Activated CD4-positive, alpha-beta T cell treated with anti-CD3 and anti-CD28 coated beads for 1 hour (primary cell): Measurements from ENCODE around the gene JUN.

Experiments used
- DNase-seq: peaks from one replicate; pipeline ENCODE4 v3.0.0-alpha.2; 2020

Gene JUN

DNA sequence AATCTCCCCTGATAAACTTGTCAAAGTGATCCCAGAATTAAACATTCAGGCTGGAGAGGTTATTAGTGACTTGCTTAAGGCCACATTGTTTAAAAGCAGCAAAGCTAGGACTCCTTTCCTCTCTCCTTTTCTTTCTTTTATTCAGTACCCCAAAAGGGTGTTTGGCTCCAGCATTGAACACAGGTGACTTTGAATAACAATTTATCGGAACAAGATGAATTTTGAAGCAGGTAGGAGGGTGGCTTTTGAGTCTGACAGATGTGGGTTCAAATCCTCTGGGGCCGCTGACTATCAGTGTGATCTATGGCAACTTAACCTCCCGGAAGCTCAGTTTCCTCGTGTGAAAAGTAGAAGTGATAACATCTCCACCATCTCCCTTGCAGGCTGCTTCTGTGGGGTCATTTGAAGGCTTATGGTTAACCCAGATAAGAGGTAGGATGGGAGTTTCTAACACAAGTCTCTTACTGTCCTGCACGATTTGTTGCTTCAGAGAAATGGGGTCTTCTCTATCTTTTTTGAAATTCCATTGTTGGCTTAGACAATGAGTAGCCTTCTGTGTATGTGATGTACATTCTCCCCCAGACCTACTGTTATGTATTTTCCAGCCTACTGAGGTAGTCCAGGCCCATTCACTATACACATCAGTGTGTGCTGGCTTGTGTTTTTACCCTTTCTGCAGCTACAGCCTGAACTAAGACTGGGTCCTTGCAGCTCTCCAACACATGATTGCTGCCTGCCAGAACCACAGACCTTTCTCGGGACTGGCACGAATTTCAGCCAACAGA, 29.0 kb downstream of the JUN start:
- no peak for DNase-seq

DNA sequence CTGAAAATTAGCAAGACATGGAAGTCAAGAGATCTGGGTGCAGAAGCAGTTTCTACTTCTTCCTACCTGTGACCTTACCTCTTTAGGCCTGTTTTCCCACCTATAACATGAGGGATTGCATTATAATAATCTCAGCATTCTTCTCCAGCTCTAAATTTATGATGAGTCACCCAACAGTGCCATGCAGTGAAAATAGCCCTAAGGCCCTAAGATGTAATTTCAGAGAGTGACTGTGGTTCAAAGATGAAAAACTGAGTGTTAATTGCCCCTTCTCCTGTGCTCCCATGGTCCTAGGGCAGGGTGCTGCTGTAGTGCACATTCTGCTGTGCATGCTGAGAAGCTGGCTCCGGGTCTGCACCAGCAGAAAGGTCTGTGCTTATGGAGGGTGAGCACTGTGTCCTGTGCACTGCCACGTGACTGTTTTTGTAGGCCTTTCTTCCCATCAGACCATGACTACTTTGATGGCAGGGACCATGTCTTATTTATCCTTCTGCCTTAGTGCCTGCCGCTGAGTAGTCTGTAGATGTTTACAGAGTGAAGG, 29.7 kb downstream of the JUN start:
- no peak for DNase-seq

DNA sequence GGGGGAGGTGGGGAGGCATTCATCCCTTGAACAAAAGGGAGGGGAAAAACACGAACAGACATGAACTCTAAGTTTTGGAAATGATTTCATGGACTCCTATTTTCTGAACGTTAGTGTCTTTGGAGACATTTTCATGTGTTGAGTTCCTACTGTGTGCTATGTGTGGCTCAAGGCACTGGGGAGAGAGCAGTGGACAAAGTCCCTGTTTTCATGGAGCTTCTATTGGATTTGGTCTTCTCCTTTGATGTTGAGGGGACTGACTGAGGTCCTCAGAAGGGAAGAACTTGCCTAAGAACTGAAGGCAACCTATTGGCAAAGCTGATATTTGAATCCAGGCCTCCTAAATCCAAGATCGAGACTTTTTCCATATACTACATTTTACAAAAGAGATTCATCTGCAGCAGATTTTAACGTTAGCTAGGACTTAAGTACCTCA, 30.4 kb downstream of the JUN start:
- DNase-seq, result no peak

DNA sequence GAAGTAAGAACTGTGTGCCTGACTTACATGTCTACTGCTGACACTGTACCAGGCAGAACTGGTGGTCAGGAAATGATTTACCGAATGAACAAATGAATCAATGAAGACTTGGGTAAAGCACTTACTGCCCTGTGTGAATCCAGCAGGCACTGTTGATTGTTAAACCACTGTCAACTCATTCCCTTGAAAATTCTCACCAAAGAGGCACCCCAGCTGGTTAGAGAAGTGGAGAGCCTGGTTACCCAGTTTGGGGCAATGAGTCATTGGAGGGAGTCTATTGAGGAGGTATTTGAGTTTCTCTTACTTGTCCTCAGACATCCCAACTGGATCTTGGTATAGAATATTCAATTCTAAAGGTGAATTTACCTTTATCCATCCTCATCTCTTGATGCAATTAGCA, 34.2 kb downstream of the JUN start:
- no peak for DNase-seq

DNA sequence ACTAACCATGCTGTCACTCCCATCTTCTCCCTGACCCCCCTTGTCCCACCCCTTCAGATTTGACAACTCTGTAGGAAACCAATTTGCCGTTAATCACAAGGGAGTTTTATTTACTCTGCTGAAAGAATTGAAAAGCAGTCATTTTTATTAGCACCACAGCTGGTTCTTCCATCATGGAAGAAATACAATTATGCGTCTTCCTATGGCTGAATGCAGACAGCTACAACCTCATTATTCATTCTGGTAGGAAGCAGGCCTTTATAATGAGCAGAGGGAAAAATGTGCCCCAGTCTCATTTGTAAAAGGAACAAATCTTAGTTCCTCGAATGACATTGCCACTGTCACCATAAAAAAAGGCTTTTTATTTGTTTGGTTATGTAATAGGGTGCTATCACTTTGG, 35.2 kb downstream of the JUN start:
- DNase-seq, result no peak

DNA sequence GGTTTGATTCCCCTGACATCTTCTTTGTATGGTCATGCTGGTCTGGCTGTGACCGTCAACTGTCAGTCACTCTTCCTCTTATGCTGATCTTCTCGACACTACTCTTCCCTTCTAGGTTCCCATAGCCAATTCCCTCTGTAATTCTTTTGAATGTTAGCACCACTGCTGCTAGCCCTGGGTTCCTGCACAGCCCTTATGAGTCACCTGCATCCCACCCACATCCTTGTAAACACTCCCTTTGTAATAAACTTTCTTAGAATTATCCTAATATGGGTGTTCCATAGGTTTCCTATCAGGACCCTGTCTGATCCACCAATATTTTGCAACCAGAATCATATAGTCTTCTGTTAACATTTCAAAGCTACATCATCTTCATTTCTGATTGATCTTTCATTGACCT, 37.1 kb downstream of the JUN start:
- DNase-seq, result no peak

DNA sequence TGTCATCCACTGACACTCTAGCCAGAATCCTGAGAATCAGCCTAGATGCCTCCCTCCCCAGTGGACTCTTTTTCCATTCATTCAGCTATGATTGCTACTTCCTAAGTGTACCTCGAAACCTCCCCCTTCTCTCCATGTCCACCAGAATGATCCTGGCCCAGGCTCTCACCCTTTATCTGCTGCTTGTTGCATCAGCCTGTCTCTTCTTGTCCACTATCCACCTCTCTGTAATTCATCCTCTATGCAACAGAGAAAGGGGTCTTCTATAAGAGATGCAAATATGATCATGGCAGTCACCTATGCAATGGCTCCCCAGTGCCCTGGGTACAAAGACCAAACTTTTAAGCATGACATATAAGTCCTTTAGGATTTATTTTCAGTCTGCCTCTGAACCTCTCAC, 37.7 kb downstream of the JUN start:
- no peak for DNase-seq

DNA sequence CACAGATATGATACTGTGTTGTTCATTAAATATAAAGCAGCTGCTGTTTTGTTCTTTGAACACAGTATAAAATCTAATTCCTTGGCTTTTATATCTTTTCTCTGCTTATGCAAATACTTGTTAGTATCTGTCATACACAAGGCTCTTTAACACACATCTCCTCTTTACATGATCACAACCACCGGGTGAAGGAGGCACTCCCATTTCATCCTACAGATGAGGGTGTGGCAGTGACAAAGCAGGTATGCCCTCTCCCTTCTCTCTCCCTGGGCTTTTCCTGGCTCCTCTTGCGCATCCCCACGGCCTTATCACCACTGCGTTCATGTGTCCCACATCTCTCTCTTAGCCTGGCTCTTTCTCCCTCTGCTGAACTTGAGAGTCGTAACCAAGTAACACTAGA, 38.2 kb downstream of the JUN start:
- no peak for DNase-seq

DNA sequence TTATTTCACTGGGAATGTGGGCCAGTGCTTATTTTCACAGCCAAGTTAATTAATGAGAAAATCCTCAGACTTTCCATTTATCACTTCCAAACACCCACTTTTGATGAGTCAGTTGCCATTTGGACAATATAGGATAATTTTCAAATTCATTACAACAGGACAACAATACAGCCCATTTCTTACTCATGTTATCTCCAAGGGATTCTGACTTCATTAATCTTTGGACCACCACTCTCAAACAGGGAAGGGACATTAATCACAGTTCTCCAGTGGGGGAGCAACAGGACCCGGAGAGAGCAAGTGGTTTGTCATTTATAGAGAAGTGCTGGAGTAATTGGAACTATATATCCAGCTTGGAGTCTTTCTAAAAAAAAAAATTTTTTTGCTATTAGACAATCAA, 38.7 kb downstream of the JUN start:
- no peak for DNase-seq

DNA sequence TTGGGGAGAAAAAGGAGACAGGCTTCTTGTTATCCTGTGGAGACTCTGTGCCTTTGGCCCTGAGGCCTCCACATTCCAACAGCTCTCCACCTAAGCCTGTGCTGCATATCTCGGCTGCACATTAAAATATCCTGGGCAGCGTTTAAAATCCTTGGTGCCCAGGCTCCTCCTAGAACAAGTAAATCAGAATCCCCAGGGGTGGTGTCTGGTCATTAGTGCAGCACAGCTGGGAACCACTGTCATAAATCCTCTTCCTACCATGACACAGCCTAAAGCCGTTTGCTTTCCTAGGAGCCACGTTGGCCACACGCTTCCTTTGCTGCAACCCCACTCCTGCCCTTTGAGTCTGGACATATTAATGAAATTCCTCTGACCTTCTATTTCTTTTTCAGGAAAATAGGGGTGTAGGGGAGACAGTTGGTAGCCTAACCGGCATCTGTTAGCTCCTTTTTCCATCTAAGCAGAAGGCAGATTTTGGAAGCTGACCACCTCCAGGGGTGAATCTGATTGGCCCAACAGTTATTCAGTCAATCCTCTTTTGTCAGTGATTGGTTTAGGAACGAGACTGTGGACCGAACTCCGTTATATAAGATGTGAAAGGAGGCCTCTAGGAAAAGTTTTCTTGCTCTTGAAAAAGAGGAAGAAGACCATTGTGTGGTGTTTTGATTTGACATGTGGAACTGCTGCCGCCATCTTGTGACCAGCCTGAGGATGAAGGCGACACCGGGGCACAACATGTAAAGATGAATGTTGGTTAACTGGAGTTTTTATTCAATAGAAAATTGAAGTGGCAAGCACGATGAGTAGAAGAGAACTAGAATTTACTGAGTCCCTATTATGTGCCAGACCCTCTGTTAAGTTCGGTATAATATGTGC, 41.9 kb downstream of the JUN start:
- DNase-seq, result no peak

DNA sequence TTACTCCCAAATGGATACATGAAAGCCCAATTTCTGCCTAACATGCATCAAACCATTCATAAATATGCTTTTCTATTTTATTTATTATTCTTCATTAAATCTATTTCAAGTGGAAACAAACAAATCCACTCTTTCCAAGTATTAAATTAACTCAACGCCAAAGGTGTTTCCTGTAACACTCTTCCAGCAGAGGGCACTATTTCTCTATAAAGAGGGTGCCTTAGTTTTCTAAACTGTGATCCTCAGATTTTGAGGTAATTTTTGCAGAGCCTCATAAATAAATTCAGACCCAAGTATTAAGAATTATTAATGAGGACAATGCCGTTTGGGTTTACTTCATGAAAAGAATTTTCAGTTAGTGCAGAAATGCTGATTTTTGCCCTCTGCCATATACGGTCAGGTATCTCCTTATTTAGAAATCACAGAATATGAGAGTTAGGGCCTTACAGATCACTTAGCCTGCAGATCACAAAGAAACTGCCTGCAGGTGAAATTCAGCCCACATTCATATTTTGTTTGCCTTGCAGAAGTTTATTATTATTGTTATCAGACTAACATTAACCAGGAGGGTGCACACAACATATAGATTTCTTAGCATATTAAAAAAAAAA, 43.9 kb downstream of the JUN start:
- DNase-seq, result no peak

DNA sequence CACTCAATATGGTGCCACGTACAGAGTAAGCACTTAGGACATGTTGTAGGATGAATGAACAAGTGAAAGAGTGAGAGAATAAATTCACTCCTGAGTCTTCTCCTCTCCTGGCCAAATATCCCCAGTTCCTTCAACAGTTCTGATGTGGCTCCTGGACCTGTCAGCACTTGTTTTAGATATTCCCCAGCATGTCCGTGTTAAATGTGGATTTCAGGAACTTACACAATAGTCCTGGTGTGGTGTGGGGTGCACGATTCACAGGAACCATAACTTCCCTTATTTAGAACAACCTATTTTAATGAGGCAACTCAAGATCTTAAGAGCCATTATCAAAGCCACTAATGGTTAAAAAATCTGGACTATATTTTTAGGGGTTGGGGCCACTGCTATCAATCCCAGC, 45.0 kb downstream of the JUN start:
- DNase-seq, result no peak

DNA sequence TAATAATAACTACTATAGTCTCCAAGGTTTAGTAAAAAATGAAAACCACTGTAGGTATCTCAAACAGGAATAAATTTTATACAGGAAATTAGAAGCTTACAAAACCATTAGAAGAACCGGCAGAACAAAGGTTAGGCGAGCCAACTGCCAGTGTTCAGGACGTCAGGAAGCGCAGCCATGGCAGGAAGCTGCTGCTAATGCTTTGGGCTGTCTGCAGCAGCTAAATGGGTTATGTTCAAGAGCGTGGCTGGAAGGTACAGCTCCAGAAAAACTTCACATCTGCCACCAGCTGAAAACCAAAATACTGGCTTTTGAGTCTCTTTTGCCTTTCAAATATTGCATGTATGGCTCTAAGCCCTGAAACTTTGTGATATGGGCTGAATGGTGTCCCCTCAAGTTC, 48.3 kb downstream of the JUN start:
- DNase-seq, result no peak

DNA sequence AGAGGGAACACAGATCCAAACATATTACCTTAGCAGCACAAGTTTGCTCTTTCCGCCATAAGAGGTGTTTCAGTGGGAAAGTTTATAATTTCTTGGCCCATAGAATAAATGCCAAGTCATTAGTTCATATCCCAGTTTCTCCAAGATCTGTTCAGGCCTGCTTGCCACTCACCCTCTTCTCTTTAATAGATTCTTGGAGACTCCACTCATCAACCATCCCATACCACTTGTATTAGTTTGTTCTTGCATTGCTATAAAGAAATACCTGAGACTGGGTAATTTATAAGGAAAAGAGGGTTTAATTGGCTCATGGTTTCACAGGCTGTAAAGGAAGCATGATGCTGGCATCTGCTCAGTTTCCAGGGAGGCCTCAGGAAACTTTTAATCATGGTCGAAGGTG, 49.2 kb downstream of the JUN start:
- DNase-seq, result no peak

DNA sequence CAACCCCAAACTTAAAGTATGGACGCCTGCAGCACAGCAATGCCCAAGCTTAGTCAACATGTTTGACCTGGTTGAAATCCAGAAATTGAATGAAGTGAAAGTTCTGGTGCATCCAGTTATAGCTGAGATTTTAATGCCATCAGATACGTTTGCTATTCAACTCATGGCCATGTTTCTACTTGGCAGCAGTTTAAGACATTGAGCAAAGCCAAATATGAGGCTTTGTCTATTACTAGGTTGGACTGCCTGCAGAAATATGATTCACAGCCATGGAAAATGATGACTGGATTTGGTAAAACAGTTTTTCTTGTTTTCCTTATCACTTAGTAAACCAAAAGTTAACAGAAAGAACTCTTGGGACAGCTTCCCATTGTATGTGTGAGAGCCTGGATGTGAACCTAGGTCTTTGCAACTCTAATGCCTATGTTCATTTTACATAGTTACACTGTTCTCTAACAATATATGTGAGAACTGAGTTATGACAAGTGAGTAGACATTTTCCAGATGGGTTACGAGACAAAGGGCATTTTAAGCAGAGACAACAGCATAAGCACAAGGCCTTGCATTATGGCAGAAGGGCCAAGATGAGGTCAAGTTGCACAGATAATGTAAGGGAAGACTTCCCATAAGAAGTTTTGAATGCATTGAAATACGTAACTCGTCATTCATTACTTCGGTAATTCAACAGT, 51.6 kb downstream of the JUN start:
- no peak for DNase-seq
